Endodermal cell (in vitro differentiated cells): ENCODE results near the gene BLOC1S1. TPM values are rescaled to one million over a fixed set of nuclear protein-coding genes. Genes with fewer than 3 reads are reported as not detected.

Experiments
- DNase-seq: peaks from one replicate; pipeline ENCODE4 v3.0.0-alpha.2; 2017
- H3K27ac ChIP-seq: 2 replicates; pipeline ENCODE4 v1.5.1; 2013; ENCODE audit warnings: mild to moderate bottlenecking, low read depth, low read length, moderate library complexity
- H3K27me3 ChIP-seq: 2 replicates; pipeline ENCODE4 v1.6.1; 2013; ENCODE audit warnings: mild to moderate bottlenecking, low read length, moderate library complexity; ENCODE audit not compliant: insufficient read depth, control insufficient read depth, poor library complexity, severe bottlenecking
- H3K36me3 ChIP-seq: 2 replicates; pipeline ENCODE4 v1.7.0; 2013; ENCODE audit warnings: mild to moderate bottlenecking, low read length, moderate library complexity; ENCODE audit not compliant: control insufficient read depth, insufficient read depth
- H3K4me1 ChIP-seq: one replicate; pipeline ENCODE4 v1.7.0; 2013; ENCODE audit warnings: low read length; ENCODE audit not compliant: control insufficient read depth, insufficient read depth
- H3K4me3 ChIP-seq: 2 replicates; pipeline ENCODE4 v1.5.1; 2013; ENCODE audit warnings: mild to moderate bottlenecking, low read length, moderate library complexity
- H3K9ac ChIP-seq: 2 replicates; pipeline ENCODE4 v1.6.1; 2013; ENCODE audit warnings: mild to moderate bottlenecking, low read length, moderate library complexity; ENCODE audit not compliant: poor library complexity, severe bottlenecking; ENCODE audit errors: extremely low read depth
- H3K9me3 ChIP-seq: 2 replicates; pipeline ENCODE4 v1.6.1; 2013; ENCODE audit warnings: mild to moderate bottlenecking, low read length, moderate library complexity; ENCODE audit not compliant: control insufficient read depth
- H3K27ac Mint-ChIP-seq: 2 replicates; pipeline ENCODE4 v1.8.0; 2020; ENCODE audit warnings: mixed read lengths
- H3K27me3 Mint-ChIP-seq: 2 replicates; pipeline ENCODE4 v1.8.0; 2021; ENCODE audit warnings: mild to moderate bottlenecking, mixed read lengths; ENCODE audit not compliant: insufficient read depth
- H3K36me3 Mint-ChIP-seq: 2 replicates; pipeline ENCODE4 v1.8.0; 2020; ENCODE audit warnings: low read depth, mixed read lengths
- H3K4me1 Mint-ChIP-seq: 2 replicates; pipeline ENCODE4 v1.8.0; 2020; ENCODE audit warnings: mixed read lengths
- H3K4me3 Mint-ChIP-seq: 2 replicates; pipeline ENCODE4 v1.8.0; 2020; ENCODE audit warnings: mild to moderate bottlenecking, moderate library complexity, mixed read lengths
- H3K9me3 Mint-ChIP-seq: 2 replicates; pipeline ENCODE4 v1.8.0; 2020; ENCODE audit warnings: mild to moderate bottlenecking, mixed read lengths
- WGBS, 2 experiments: methylation state at CpG; one replicate each; pipeline versions ENCODE4 v1.1.5 to v1.1.7; 2013; ENCODE audit warnings: missing lambda C conversion rate in 2 of 2, mixed read lengths in 1 of 2; ENCODE audit not compliant: insufficient coverage in 1 of 2, insufficient read length in 1 of 2; 5-methylcytosine and 5-hydroxymethylcytosine counted together
- total RNA-seq, 2 donors: library from RNA; stranded (reverse); fragmentation: NEBNext Ultra II Directional in 1 of 2; extraction: Animal tissue kit (Norgen Biotek cat#: 25700) in 1 of 2; gene quantifications; 2 replicates in 1 of 2; 3 replicates in 1 of 2; pipeline ENCODE4 v1.2.1, GENCODE V29; 2021
- TF ChIP-seq, protein P1 (sequence below): fragments of 200-600 bp; sonication (generic); conservative IDR thresholded peaks from 2 replicates; pipeline ENCODE4 v1.5.0; 2021; ENCODE audit warnings: antibody characterized with exemption, mild to moderate bottlenecking

BLOC1S1 gene
- total RNA-seq, 2 donors from 2014 or later = 95.1 to 102 TPM

DNA sequence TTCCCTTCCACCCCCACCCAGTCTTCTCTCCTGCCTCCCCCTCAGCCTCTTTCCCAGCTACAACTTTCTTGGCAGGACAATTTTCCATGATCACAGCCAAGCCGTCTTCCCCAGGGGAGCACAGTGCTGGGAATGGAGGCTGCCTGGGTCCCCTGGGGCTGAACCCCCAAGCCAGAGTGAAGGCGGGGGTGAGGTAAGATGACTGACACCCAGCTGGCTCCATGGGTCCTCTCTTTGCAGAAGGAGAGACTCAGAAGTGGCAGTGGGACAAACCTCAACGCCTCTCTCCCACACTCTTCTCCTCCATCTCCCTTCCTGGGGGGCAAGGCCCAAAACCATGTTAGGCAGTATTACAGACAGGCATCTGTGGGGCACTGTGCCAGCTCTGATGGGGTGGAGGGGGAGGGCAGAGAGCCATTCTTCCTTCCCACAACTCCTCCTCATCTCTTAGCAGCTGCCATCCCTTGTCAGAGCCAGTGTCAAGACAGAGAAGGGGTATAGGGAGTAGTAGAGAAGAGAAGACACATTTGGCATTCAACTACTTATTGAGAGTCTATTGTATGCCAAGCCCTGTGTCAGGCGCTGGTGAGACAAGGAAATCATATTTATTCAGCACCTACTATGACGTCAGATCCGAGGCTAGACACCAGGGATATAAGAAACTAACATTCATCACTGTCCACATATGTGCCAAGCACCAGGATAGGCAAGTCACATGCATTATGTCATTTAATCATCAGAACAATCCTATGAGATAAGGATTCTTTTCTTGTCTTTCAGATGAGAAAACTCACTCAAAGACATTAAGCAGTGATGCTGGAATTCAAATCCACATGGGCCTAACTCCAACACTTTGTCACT lies 11.7 kb upstream of the BLOC1S1 start:
- Histone ChIP-seq H3K9me3 (no peaks in the 10 kb centered on the region), H3K27ac (no peak overlapping the region), H3K27me3 (peaks cover 13% of the 10 kb centered on the region), H3K4me3 (no peak overlapping the region), H3K9ac (no peak overlapping the region), H3K36me3 (no peaks in the 10 kb centered on the region), H3K4me1 (no peaks in the 10 kb centered on the region)
- Mint-ChIP-seq H3K4me3 (no peak overlapping the region), H3K27me3 (peaks cover 30% of the 10 kb centered on the region), H3K36me3 (peaks cover 10% of the 10 kb centered on the region), H3K4me1 (peaks cover 35% of the 10 kb centered on the region), H3K9me3 (no peaks in the 10 kb centered on the region), H3K27ac (no peak overlapping the region)
- no peak for DNase-seq
- WGBS, 2 experiments = 82 to 92% methylated on average over 5 to 6 of the region's 6 CpGs
- TF ChIP-seq, protein P1, sequence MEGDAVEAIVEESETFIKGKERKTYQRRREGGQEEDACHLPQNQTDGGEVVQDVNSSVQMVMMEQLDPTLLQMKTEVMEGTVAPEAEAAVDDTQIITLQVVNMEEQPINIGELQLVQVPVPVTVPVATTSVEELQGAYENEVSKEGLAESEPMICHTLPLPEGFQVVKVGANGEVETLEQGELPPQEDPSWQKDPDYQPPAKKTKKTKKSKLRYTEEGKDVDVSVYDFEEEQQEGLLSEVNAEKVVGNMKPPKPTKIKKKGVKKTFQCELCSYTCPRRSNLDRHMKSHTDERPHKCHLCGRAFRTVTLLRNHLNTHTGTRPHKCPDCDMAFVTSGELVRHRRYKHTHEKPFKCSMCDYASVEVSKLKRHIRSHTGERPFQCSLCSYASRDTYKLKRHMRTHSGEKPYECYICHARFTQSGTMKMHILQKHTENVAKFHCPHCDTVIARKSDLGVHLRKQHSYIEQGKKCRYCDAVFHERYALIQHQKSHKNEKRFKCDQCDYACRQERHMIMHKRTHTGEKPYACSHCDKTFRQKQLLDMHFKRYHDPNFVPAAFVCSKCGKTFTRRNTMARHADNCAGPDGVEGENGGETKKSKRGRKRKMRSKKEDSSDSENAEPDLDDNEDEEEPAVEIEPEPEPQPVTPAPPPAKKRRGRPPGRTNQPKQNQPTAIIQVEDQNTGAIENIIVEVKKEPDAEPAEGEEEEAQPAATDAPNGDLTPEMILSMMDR = no peak

DNA sequence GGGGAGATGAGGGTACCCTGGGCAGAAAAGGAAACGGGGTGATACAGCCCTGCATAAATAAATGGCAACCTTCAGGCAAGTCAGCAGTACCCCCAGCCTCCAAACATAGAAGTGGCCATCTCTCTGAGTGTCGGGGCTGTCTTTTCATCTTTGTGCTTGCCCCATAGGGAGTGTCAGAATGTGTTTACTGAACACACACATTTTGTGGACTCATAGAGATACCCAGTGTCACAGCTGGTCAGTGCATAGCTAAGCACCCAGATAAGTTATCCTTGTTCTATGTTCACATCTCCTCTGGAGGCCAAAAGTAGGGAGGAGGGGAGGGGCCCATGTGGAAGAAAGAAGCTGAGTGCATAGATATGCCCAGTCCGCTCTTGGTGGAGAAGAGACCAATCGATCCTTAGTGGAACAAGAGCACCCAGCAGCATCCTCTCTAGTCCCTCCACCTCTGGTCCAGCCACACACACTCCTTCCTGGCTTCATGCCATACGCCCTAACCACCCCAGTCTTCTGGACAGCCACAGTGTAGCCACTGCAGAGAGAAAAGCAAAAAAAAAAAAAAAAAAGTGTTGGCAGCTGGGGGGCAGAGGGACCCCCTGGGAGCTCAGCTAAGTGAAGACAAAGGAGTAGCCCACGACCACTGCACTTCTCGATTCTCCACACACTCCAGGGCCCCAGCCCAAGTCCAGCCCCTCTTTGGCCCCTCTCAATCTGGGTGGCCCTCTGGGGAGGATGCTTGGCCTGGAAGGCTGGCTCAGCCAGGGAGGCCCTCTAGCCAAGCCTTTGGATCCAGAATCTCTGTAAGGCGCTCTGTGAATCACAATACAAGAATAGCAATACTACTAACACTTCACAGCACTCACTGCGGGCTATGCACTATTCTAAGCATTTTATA lies 10.8 kb upstream of the BLOC1S1 start:
- Mint-ChIP-seq H3K9me3 (no peaks in the 10 kb centered on the region), H3K27me3 (peaks cover 39% of the 10 kb centered on the region), H3K27ac (no peak overlapping the region), H3K36me3 (peaks cover 10% of the 10 kb centered on the region), H3K4me1 (peaks cover 35% of the 10 kb centered on the region), H3K4me3 (no peak overlapping the region)
- Histone ChIP-seq H3K36me3 (no peaks in the 10 kb centered on the region), H3K4me1 (no peaks in the 10 kb centered on the region), H3K27me3 (peaks cover 23% of the 10 kb centered on the region), H3K27ac (no peak overlapping the region), H3K9me3 (no peaks in the 10 kb centered on the region), H3K4me3 (no peak overlapping the region), H3K9ac (no peak overlapping the region)
- 80 to 86% methylated on average over 1 to 9 of the region's 9 CpGs for WGBS, 2 experiments
- no peak for DNase-seq
- TF ChIP-seq, protein P1 = no peak

DNA sequence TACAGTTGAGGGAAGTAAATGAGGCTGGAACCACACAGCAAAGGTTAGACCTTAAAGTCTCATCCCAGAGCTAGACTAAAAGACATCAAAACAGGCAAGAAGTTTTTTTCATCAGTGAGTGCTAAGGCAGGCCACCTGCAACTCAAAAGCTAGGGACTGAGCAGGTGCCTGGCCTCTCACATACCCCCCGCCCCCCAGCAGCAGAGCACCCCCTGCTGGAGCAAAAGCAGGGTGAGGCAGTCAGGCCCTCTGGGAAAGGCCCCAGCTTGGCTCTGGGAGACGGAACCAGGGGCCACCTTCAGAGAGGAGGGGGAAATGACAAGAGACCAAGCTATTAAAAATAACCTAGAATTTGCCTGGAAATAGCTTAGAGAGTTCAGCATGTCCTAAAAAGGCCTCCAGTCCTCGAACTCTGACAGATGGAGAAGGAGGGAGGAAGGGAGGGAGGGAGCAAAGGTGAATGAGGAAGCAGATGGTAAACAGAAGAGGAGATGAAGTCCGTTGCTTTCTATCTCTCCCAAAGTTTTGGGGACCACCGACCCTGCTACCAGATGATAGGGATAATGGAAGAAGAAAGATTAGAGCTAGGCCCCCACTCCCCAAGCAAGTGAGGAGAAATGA lies 10.0 kb upstream of the BLOC1S1 start:
- TF ChIP-seq, protein P1 = peak; percentile 83
- no peaks in the 10 kb centered on the region for H3K9me3 ChIP-seq
- 46 to 50% methylated on average over 4 to 5 of the region's 5 CpGs for WGBS, 2 experiments
- H3K9ac ChIP-seq = no peak overlapping the region
- Mint-ChIP-seq H3K9me3 (no peaks in the 10 kb centered on the region), H3K4me1 (peaks cover 35% of the 10 kb centered on the region), H3K36me3 (peaks cover 10% of the 10 kb centered on the region), H3K4me3 (peak overlapping the region; percentile 86), H3K27ac (no peak overlapping the region), H3K27me3 (peaks cover 47% of the 10 kb centered on the region)
- no peaks in the 10 kb centered on the region for H3K4me1 ChIP-seq
- H3K27ac ChIP-seq = no peak overlapping the region
- peak overlapping the region; percentile 85 for H3K4me3 ChIP-seq
- H3K27me3 ChIP-seq = peaks cover 30% of the 10 kb centered on the region
- no peaks in the 10 kb centered on the region for H3K36me3 ChIP-seq
- peak; percentile 91 for DNase-seq
